ENCODE data around the gene PFN3. TPM values are rescaled to one million over a fixed set of nuclear protein-coding genes. Genes with fewer than 3 reads are reported as not detected.
"Not testable (repeated sequence)": the region's sequence is repeated elsewhere in the genome, so short reads cannot be mapped to it uniquely, and the experiment has no call there.

The PFN3 gene
- total RNA-seq, 4 donors from 2014 or later = not detected

GRCh38 chr5:177425196-177425800 lies 24.8 kb upstream of the PFN3 start:
- Histone ChIP-seq H3K36me3 (no peaks in the 10 kb centered on the region), H3K4me3 (peak overlapping the region; percentile 56 to 71), H3K27me3 (no peaks in the 10 kb centered on the region), H3K4me1 (peaks cover 0 to 8% of the 10 kb centered on the region in 2 donors), H3K27ac (peak overlapping the region; percentile 93 to 96), H3K9me3 (no peaks in the 10 kb centered on the region)
- no peak for DNase-seq
- TF ChIP-seq POLR2A (IDR thresholded peaks at IDR 0.05) = no peak
- TF ChIP-seq, protein P1, sequence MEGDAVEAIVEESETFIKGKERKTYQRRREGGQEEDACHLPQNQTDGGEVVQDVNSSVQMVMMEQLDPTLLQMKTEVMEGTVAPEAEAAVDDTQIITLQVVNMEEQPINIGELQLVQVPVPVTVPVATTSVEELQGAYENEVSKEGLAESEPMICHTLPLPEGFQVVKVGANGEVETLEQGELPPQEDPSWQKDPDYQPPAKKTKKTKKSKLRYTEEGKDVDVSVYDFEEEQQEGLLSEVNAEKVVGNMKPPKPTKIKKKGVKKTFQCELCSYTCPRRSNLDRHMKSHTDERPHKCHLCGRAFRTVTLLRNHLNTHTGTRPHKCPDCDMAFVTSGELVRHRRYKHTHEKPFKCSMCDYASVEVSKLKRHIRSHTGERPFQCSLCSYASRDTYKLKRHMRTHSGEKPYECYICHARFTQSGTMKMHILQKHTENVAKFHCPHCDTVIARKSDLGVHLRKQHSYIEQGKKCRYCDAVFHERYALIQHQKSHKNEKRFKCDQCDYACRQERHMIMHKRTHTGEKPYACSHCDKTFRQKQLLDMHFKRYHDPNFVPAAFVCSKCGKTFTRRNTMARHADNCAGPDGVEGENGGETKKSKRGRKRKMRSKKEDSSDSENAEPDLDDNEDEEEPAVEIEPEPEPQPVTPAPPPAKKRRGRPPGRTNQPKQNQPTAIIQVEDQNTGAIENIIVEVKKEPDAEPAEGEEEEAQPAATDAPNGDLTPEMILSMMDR (IDR thresholded peaks at IDR 0.05) = no peak
- intact Hi-C loops (cut with DNase I; ENCODE audit: low total_unique reads) = no loop called here

GRCh38 chr5:177423671-177424070 lies 23.2 kb upstream of the PFN3 start:
- DNase-seq = no peak
- no peaks in the 10 kb centered on the region for H3K27me3 ChIP-seq
- H3K4me3 ChIP-seq = no peak overlapping the region
- TF ChIP-seq, protein P1 (IDR thresholded peaks at IDR 0.05) = no peak
- no peak for TF ChIP-seq POLR2A (IDR thresholded peaks at IDR 0.05)
- no peaks in the 10 kb centered on the region for H3K36me3 ChIP-seq
- intact Hi-C loops (cut with DNase I; ENCODE audit: low total_unique reads) = no loop called here
- H3K27ac ChIP-seq = no peak overlapping the region
- peaks cover 0 to 8% of the 10 kb centered on the region in 2 donors for H3K4me1 ChIP-seq
- H3K9me3 ChIP-seq = no peaks in the 10 kb centered on the region

- Histone ChIP-seq H3K27ac (no peak overlapping the region), H3K36me3 (no peaks in the 10 kb centered on the region), H3K4me3 (no peak overlapping the region), H3K9me3 (no peaks in the 10 kb centered on the region), H3K4me1 (no peaks in the 10 kb centered on the region), H3K27me3 (no peaks in the 10 kb centered on the region)
- no peak for DNase-seq
- intact Hi-C loops (cut with DNase I; ENCODE audit: low total_unique reads) = no loop called here
- no peak for TF ChIP-seq POLR2A (IDR thresholded peaks at IDR 0.05)
- TF ChIP-seq, protein P1 (IDR thresholded peaks at IDR 0.05) = no peak
Measured at GRCh38 chr5:177421062-177421798, 20.8 kb upstream of the PFN3 start.

GRCh38 chr5:177420472-177420871 lies 20.0 kb upstream of the PFN3 start:
- intact Hi-C loops (cut with DNase I; ENCODE audit: low total_unique reads); DNase-seq; H3K27me3 ChIP-seq; H3K4me1 ChIP-seq; H3K27ac ChIP-seq; H3K4me3 ChIP-seq; H3K36me3 ChIP-seq; H3K9me3 ChIP-seq: not testable (repeated sequence)

DNA sequence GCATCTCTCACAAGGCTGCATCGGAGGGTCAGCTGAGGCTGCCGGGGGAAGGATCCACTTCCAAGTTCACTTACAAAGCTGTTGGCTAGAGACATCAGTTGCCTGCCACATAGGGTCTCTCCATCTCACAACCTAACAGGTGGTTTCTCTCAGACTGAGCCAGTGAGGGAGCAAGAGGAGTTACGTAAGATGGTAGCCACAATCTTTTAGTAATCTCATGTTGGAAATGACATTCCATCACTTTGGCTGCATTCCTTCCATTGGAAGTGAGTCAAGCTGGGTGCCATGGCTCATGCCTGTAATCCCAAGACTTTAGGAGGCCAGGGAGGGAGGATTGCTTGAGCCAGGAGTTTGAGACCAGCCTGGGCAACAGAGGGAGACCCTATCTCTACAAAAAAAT lies 18.6 kb upstream of the PFN3 start:
- no peaks in the 10 kb centered on the region for H3K27me3 ChIP-seq
- no peak overlapping the region for H3K27ac ChIP-seq
- TF ChIP-seq POLR2A (IDR thresholded peaks at IDR 0.05) = no peak
- TF ChIP-seq, protein P1 (IDR thresholded peaks at IDR 0.05) = no peak
- no peak overlapping the region for H3K4me3 ChIP-seq
- no peaks in the 10 kb centered on the region for H3K4me1 ChIP-seq
- intact Hi-C loops (cut with DNase I; ENCODE audit: low total_unique reads) = no loop called here
- DNase-seq = no peak
- H3K9me3 ChIP-seq = no peaks in the 10 kb centered on the region
- no peaks in the 10 kb centered on the region for H3K36me3 ChIP-seq

- H3K27me3 ChIP-seq; H3K9me3 ChIP-seq; H3K4me1 ChIP-seq; DNase-seq; H3K4me3 ChIP-seq; intact Hi-C loops (cut with DNase I; ENCODE audit: low total_unique reads); H3K27ac ChIP-seq; H3K36me3 ChIP-seq: not testable (repeated sequence)
Measured at GRCh38 chr5:177417081-177417480, 16.6 kb upstream of the PFN3 start.
